NCI-H774 (cell line): ENCODE results near the gene RBBP9.
"Not testable (repeated sequence)": the region's sequence is repeated elsewhere in the genome, so short reads cannot be mapped to it uniquely, and the experiment has no call there.

Source experiments
- DNase-seq: peaks from one replicate; lab custom pipeline; 2025; lab: John Stamatoyannopoulos, UW

RBBP9 gene

DNA sequence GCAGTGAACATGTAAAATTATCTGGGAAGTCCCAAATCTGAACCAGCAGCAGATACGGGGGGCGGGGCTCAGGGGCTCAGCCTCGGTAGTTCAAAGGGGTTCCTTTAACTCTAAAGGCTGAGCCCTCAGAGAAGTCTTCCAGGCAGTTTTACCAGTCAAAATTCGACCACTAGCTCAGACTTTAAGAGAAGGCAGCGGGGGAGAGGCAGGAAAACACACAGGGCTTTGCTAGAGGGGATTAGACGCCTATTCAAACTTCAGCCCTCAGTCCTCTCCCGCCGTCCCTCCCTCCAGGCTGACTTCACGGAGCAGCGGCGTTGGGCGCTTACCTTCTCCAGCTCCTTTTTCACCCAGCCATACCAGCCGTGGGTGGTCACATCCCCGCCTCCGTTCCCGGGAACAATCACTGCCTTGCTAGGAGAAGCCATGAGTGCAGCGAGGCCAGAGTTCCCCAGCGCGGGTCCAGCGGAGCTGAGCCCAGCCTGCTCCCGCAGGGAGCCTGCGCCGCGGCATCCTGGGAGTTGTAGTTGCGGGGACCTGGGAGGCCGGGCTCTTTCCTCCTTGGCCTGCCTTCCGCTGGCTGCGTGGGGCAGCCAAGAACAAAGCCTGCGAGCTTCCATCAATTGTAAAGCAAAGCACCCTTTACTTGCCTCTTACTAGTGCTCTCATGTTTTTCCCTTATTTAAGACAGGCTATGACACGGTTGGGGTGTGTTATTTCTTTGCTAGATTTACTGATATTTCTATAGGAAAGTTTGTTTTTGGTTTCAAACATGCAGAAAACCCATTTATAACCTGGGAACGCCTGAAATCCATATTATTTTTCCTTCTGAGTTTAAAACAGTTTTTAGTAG is at the start of gene RBBP9:
Gene RBBP9 (minus strand): TSS at position 486 of the 853 bp plus-strand sequence. CDS start 58 bp downstream, at position 428.
- peak; percentile 67 for DNase-seq

DNA sequence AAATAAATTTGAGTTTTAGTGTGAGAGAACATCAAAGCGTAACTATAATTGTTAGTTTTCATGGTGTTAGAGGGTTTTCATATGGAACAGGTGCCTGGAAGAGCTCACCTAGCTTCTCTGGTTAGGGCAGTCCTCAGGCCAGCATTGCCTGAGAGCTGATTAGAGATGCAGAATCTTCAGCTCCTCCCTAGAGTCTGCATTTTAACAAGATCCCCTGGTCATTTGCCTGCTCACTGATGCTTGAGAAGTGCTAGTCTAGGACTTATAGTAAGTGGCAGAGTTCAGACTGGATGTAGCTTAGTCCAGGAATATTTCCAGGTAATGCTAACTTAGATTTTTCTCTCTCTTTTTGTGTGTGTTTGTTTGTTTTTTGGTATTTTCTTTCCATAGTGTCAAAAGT is 48.5 kb upstream of the RBBP9 start:
- DNase-seq: no peak

DNA sequence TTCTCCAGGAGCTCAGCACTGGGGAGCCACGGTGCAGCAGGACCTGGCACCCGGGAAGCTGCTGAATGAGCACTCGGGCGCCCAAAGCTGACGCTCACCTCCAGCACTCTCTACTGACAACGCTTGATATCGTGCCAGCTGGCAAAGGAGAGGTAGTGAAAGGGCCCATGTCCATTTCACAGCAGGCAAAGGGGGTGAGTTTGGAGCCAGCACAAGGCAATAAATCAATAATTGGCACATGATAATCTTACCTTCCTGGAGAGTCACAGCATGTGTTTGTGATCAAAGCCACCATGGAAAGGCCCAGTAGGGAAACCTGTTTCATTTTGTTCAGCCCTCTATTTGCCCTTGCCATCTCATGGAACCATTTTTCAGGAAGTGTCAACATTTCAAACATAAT is 46.9 kb upstream of the RBBP9 start:
- peak; percentile 59 for DNase-seq

DNA sequence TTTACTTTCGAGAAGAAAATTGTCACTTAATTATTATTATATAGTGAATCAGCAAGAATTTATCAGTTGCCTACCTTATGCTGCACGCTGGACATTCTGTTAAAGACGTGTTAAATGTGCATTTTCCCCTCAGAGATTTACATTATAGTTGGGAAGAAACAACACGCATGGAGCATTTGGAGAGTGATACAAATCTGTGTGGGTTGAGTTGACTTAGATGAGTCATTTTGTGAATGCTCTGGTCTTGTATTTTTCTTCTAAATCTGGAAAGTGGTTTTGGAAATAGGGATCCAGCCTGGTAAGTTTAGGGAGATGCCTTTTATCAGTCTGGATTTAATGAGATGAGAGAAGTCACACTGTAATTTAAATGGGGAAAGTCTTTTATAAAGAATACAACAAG is 46.2 kb upstream of the RBBP9 start:
- DNase-seq: no peak

DNA sequence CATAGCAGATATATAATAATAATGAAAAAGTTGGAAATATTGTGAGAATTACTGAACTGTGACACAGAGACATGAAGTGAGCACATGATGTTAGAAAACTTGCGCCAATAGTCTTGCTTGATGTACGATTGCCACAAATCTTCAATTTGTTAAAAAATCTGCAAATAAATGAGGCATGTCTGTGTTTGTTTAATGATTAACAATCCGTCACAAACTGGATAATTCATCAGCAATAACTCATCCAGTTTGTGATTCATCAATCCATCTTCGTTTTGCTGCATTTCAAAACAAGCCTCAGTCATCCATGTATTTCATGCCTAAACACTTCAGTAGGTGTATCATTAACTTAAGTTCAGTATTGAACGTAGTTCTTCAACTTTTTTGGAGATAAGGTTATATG is 44.7 kb upstream of the RBBP9 start:
- DNase-seq: no peak

DNA sequence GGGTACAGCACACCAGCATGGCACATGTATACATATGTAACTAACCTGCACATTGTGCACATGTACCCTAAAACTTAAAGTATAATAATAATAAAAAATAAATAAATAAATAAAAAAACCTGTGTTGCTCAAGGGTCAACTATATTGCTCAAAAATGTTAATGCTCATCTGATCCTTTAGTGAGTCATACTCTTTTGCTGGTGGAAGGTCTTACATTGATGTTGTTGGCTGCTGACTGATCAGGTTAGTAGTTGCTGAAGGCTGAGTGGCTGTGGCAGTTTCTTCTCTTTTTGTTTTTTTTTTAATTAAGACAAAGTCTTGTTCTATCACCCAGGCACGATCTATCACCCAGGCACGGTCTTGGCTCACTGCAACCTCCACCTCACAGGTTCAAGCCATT is 40.6 kb upstream of the RBBP9 start:
- DNase-seq: no peak

DNA sequence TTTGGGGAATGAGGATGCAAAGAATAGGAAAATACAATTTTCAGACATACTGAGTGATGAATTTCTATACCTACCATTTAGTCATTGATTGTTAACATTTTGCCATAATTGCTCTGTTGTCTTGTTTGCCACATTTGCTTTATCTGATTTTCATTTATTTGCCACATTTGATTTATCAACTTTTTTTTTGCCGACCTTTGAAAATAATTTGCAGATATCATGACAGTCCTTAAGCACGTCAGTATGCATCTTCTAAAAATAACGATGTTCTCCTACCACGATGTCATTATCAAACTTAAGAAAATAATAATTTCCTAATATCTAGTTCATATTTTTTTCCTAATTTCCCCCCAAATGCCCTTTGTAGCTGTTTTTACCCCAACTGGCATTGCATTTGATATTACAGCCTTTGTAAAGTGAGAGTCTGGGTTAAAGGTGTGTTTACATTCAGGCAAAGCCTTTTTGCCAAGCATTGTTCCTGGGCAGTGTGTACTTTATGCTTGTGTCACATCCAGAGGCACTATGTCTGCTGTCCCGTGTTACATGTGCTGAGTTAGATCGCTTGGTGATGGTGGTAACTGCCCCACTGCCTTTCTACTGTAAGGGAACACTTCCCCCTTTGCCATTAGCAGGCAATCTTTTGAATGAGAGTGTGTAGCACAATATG is 37.1 kb upstream of the RBBP9 start:
- DNase-seq: no peak

DNA sequence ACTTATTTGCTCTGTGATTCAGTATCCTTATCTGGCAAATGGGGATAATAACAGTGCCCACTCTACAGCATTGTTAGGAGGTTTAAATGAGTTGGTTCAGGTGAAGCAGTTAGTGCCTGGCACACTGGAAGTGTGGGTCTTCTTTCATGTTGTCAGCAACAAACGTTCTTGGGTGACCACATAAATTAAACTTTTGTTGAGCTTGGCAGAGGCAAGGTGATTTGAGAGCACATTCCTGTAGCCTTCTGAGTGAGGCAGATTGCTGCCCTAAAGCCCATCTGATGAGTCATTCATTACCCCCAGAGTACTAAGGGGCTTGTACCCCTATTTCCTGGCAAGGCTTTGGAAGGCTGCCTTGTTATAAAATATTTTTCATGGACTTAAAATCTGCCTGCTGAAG is 36.5 kb upstream of the RBBP9 start:
- no peak for DNase-seq

DNA sequence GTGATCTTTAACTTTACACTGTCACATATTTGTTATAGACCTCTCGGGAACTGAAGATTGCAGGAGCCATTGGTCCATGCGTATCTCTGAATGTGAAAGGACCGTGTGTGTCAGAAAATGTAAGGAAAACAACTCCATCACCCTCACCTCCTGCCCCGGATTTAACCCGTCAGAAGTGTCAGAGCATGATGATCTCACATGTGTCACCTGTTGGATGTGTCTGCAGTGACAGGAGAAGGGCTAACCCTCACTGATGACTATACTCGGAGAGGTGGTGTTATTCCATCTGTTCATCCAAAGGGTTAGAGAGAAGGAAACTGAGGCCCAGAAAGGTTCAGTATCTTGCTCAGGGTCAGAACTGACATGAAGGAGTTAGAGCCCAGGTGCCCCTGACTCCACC is 35.6 kb upstream of the RBBP9 start:
- no peak for DNase-seq

DNA sequence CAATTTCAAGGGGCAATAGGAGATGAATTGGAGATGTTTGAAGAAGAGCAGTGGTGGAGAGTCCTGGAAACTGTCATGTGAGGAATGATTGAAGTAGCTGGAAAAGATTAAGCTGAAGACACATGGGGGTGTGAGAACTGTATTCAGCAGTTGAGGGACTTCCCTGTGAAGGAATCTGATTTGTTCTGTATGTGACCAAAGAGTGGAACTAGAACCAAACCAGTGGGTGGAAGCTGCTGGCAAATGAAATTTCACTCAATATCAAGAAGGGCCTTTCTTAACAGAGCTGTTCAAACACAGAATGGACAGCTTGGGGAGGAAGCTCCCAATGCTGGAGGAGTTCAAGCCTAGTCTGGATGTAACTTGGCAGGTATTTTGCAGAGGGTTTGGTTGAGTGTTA is 32.0 kb upstream of the RBBP9 start:
- no peak for DNase-seq

DNA sequence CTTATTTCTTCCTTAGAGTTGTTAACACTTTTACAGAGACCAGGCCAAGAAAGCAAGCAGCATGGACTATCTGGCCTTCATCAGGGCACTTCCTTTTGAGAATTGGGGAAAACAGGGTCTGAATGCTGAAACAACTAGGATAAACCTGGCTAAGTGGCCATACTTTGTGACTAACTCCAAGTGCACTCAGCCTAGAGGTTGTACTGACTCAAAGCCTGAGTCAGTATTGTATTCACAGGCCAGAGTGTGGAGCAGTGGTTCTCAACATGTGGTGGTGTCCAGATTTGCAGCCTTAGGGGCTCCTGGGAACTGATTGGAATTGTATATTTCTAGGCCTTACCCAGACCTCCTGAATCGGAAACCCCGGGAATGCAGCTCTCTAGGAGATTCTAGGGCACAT is 30.8 kb upstream of the RBBP9 start:
- no peak for DNase-seq

DNA sequence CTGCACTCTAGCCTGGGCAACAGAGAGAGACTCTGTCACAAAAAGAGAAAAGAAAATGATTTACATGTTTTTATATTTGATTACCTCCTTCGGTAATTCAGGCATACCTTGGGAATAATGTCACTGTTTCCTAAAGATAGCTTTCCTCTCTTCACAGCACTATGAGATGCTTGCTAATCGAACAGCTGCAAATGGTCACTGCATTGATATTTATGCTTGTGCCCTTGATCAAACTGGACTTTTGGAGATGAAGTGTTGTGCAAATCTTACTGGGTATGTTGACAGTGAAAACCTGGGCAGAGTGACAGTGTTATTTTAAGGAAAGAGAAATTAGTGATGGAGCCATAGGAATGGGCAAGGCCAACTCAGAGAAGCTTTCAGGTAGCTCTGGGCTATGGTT is 30.3 kb upstream of the RBBP9 start:
- DNase-seq: no peak

DNA sequence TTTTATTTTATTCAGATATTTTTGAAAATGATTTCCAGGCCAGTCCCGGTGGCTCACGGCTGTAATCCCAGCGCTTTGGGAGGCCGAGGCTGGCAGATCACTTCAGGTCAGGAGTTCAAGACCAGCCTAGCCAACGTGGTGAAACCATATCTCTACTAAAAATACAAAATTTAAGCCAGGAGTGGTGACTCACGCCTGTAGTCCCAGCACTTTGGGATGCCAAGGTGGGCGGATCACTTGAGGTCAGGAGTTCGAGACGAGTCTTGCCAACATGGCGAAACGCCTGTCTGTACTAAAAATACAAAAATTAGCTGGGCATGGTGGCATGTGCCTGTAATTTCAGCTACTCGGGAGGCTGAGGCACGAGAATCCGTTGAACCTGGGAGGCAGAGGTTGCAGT is 29.7 kb upstream of the RBBP9 start:
- not testable (repeated sequence) for DNase-seq

DNA sequence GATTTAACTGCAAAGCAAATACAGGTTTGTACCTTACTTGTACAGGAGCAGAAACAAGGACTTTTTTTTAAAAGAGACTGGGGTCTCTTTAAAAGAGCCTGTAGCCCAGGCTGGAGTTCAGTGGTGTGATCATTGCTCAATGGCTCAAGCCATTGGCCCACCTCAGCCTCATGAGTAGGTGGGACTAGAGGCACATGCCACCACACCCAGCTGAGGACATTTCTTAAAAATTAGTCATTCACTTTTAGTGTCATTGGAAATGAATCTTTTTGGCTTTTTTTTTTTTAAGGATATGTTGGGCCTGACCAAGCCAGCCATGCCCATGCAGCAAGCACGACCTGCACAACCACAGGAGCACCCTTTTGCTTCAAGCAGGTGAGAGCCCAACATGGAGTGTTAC is 27.6 kb upstream of the RBBP9 start:
- no peak for DNase-seq

DNA sequence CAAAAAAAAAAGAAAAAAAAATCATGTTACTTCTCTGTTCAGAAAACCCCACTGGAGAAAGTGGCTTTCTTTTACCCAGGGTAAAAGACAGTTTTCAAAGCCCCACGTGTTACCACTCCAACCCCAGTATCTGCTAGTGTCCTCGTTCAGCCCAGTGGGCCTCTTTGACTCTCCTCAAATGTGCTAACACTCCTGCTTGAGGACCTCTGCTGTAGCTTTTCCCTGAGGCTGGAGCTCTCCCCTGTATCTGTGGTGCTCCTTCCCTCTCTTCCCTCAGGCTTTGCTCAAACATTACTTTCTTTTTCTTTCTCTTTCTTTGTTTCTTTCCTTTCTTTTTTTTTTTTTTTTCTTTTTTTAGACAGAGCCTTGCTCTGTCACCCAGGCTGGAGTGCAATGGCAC is 26.0 kb upstream of the RBBP9 start:
- no peak for DNase-seq

DNA sequence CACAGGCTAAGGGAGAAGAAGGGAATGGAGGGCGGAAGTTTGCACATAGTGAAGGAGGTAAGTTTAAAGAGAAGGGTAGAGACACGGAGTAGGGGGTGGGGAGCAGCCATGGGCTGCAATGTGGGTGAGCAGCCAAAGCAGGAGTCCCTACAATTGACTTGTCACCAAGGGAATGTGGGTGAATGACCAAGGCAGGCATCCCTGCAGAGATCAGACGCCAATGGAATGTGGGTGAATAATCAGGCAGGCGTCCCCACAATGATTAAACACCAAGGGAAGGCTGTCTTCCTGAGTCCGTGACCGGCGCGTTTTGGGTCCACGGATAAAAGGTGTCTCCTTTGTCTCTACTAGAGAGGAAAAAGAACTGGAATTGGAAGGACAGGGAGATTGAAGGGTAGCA is 25.0 kb upstream of the RBBP9 start:
- DNase-seq: not testable (repeated sequence)

DNA sequence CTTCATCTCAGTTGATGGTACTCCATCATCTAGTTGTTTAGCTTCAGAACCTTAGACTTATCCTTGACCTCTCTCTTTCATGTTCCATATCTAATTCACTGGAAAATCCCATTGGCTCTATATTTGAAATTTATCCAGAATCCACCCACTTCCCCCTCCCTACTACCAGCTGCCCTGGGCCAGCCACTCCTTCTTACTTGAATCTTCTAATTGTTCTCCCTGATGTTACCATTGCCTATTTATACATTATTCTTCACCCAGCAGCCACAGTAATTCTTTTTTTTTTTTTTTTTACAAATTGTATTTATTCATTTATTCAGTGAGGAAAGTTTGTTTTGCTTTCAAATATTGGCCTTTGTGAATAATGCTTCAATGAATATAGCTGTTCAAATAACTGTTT is 18.9 kb upstream of the RBBP9 start:
- DNase-seq: no peak

DNA sequence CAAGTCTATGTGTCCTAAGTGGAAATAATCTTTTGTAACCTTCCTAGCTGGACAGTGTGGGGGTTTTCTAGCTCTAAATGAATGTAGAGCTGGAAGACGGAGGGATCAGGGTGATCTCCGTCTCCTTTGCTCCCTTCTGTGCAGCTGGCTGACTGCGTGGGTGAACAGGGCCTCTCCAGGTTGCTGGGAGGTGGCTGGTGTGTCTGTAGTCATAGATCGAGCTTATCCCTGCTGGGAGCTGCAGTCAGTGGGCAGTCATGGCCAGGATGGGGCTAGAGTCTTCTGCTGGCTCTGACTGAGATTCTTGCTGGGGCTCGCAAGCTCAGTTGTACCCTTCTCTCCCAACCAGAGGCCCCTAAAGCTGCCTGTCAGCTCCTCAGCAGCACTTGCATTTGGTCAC is 17.1 kb upstream of the RBBP9 start:
- DNase-seq: no peak

DNA sequence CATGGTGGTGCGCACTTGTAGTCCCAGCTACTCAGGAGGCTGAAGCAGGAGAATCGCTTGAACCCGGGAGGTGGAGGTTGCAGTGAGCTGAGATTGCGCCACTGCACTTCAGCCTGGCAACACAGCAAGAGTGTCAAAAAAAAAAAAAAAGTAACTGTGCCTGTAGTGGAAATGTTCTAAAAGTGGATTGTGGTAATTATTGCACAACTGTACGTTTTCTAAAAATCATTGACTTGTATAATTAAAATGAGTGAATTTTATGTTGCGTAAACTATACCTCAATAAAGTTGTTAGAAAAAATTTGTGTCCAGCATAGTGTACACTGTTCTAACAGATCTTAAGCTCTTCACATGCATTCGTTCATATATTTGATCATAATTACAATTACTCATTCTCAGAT is 16.2 kb upstream of the RBBP9 start:
- DNase-seq: no peak

DNA sequence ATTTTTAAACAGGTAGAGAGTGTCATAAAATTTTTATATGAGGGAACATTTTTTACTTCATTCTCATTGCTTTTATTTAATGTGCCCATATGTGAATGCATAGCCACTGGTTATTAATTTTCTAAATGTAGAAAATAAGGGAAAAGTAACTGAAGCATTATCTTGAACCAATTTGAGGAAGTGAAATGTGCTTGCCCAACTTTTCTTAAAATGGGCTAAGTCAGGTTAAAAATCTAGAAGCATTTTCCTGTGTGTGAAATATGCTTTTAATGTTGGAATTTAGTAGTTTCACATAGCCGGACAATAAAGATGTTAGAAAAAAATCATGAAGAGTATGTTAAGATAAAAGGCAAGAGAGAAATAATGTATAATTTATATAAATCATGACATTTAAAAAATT is 14.5 kb upstream of the RBBP9 start:
- no peak for DNase-seq

DNA sequence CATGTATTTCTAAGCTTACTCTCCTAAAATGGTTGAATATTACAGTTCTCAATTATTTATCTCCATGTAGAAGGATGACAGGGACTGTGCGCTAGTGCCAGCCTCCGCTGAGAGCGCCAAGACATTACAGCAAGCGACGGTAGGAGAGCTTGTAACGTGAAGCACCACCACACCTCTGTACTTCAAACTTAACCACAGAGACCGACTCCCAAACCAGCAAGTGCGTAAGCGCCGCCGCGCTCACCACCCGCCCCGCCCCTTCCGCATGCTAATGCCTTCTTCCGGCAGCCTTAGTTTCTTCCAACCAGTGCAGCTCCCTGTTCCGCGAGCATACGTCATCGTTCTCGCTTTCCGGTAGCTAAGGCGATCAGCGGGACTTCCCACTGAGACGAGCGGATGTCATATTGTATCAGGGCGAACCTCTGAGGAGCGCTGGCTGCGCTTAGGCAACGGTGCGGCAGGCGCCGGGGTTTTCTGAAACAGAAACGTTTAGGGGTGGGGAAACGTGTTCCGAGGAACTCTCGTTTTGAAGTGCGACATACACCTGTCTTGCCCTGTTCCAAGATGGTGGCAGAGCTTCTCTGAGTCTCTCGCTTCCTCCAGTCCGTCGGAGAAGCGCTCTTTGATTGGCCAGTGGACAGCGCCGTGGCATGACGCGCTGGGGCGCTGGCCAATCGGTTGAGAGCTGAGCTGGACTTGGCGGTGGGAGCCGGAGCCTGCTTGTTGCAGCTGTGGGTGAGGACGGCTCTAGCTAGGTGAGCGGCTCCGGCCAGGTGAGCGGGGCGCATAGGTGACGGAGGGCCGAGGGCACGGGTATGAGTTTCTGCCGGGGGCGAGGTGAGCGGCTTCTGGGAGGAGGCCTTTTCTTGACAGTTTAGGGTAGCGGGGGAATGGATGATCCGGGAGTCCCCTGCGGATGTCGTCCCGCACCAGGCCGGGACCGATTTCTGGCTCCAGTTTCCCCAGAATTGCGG is 10.5 kb upstream of the RBBP9 start, which contains the start of gene SEC23B:
Gene SEC23B (plus strand): TSS at position 723 of the 974 bp plus-strand sequence. CDS start 2,896 bp downstream, outside the sequence.
- DNase-seq: peak; percentile 96

DNA sequence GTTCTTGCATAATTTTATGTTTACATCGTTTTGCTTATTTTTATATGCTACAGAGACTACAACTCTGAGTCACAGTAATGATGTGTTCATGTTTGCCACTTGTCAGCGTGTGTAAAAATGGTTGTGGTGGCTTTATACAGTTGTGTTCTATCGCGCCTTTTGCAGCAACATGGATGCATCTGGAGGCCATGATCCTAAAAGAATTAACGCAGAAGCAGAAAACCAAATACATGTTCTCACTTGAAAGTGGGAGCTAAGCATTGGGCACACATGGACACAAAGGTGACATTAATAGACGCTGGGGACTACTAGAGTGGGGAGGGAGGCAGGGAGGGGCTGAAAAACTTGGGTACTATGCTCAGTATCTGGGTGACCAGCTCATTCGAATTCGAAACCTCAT is 9.7 kb upstream of the RBBP9 start:
- no peak for DNase-seq
